ENCODE data around the gene STIM2. TPM values are rescaled to one million over a fixed set of nuclear protein-coding genes. Genes with fewer than 3 reads are reported as not detected.
"Not testable (repeated sequence)": the region's sequence is repeated elsewhere in the genome, so short reads cannot be mapped to it uniquely, and the experiment has no call there.

STIM2 gene
- polyA plus RNA-seq, 4 donors = 7.6 to 28.0 (median 15.7) TPM

- Histone ChIP-seq H3K27ac (ENCODE audit: low read depth in 1 of 3, low read length in 2 of 3) (no peak overlapping the region), H3K4me3 (ENCODE audit: low read depth in 1 of 3, low read length in 3 of 3) (no peak overlapping the region), H3K9me3 (ENCODE audit: control insufficient read depth in 2 of 2, insufficient read depth in 1 of 2, low read depth in 1 of 2, low read length in 1 of 2) (no peaks in the 10 kb centered on the region), H3K36me3 (ENCODE audit: control insufficient read depth in 3 of 3, insufficient read depth in 2 of 3, low read depth in 1 of 3, low read length in 3 of 3) (peaks cover 8 to 12% (median 10%) of the 10 kb centered on the region in 3 donors), H3K4me1 (ENCODE audit: control insufficient read depth in 3 of 3, insufficient read depth in 2 of 3, low read depth in 1 of 3, low read length in 2 of 3) (no peaks in the 10 kb centered on the region), H3K27me3 (ENCODE audit: control insufficient read depth in 3 of 3, insufficient read depth in 3 of 3, low read length in 3 of 3) (no peaks in the 10 kb centered on the region)
- FAIRE-seq = no peak
- WGBS, 3 donors = 99 to 100% (median 100%) methylated on average over 1 of the region's 1 CpG
- no peak for DNase-seq
Measured at GRCh38 chr4:27019766-27020165, 159.1 kb downstream of the STIM2 start.

- no peak overlapping the region for H3K27ac ChIP-seq (ENCODE audit: low read depth in 1 of 3, low read length in 2 of 3)
- no peaks in the 10 kb centered on the region for H3K9me3 ChIP-seq (ENCODE audit: control insufficient read depth in 2 of 2, insufficient read depth in 1 of 2, low read depth in 1 of 2, low read length in 1 of 2)
- WGBS, 3 donors = 86 to 94% (median 91%) methylated on average over 4 of the region's 4 CpGs
- DNase-seq = no peak
- H3K4me3 ChIP-seq (ENCODE audit: low read depth in 1 of 3, low read length in 3 of 3) = no peak overlapping the region
- FAIRE-seq = no peak
- no peaks in the 10 kb centered on the region for H3K4me1 ChIP-seq (ENCODE audit: control insufficient read depth in 3 of 3, insufficient read depth in 2 of 3, low read depth in 1 of 3, low read length in 2 of 3)
- H3K27me3 ChIP-seq (ENCODE audit: control insufficient read depth in 3 of 3, insufficient read depth in 3 of 3, low read length in 3 of 3) = no peaks in the 10 kb centered on the region
- H3K36me3 ChIP-seq (ENCODE audit: control insufficient read depth in 3 of 3, insufficient read depth in 2 of 3, low read depth in 1 of 3, low read length in 3 of 3) = peaks cover 8 to 12% (median 10%) of the 10 kb centered on the region in 3 donors
Measured at GRCh38 chr4:27020203-27020602, 159.6 kb downstream of the STIM2 start.

DNA sequence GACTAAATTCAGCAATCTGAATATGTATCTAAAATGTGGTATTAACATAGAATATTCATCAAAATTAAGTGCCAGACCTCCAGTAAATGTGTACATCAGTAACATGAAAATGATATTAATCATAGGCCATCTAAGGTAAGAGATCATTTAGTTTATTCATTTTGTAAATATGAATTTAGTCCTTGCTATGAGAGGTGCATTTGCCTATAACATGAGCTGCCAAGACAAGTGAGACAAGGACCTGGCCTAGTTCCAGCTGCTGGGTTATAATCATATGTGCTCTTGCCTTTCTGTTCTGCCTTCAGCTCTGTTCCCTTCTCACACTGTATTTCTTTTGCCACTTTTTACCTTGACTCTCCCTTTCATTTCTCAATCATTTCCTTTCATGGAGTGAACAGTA lies 160.0 kb downstream of the STIM2 start:
- H3K4me3 ChIP-seq (ENCODE audit: low read depth in 1 of 3, low read length in 3 of 3) = no peak overlapping the region
- no peaks in the 10 kb centered on the region for H3K9me3 ChIP-seq (ENCODE audit: control insufficient read depth in 2 of 2, insufficient read depth in 1 of 2, low read depth in 1 of 2, low read length in 1 of 2)
- H3K27me3 ChIP-seq (ENCODE audit: control insufficient read depth in 3 of 3, insufficient read depth in 3 of 3, low read length in 3 of 3) = no peaks in the 10 kb centered on the region
- no peaks in the 10 kb centered on the region for H3K4me1 ChIP-seq (ENCODE audit: control insufficient read depth in 3 of 3, insufficient read depth in 2 of 3, low read depth in 1 of 3, low read length in 2 of 3)
- H3K27ac ChIP-seq (ENCODE audit: low read depth in 1 of 3, low read length in 2 of 3) = no peak overlapping the region
- no peak for FAIRE-seq
- peaks cover 8 to 12% (median 10%) of the 10 kb centered on the region in 3 donors for H3K36me3 ChIP-seq (ENCODE audit: control insufficient read depth in 3 of 3, insufficient read depth in 2 of 3, low read depth in 1 of 3, low read length in 3 of 3)
- no peak for DNase-seq

GRCh38 chr4:27022963-27023362 lies 162.3 kb downstream of the STIM2 start:
- Histone ChIP-seq H3K27me3 (ENCODE audit: control insufficient read depth in 3 of 3, insufficient read depth in 3 of 3, low read length in 3 of 3) (no peaks in the 10 kb centered on the region), H3K27ac (ENCODE audit: low read depth in 1 of 3, low read length in 2 of 3) (no peak overlapping the region), H3K9me3 (ENCODE audit: control insufficient read depth in 2 of 2, insufficient read depth in 1 of 2, low read depth in 1 of 2, low read length in 1 of 2) (no peaks in the 10 kb centered on the region), H3K36me3 (ENCODE audit: control insufficient read depth in 3 of 3, insufficient read depth in 2 of 3, low read depth in 1 of 3, low read length in 3 of 3) (peaks cover 6 to 10% (median 7%) of the 10 kb centered on the region in 3 donors), H3K4me3 (ENCODE audit: low read depth in 1 of 3, low read length in 3 of 3) (no peak overlapping the region), H3K4me1 (ENCODE audit: control insufficient read depth in 3 of 3, insufficient read depth in 2 of 3, low read depth in 1 of 3, low read length in 2 of 3) (no peaks in the 10 kb centered on the region)
- 78 to 93% (median 84%) methylated on average over 3 of the region's 3 CpGs for WGBS, 3 donors
- FAIRE-seq (no peak), DNase-seq (no peak)

GRCh38 chr4:27023366-27023765 lies 162.7 kb downstream of the STIM2 start:
- Histone ChIP-seq H3K4me1 (ENCODE audit: control insufficient read depth in 3 of 3, insufficient read depth in 2 of 3, low read depth in 1 of 3, low read length in 2 of 3) (no peaks in the 10 kb centered on the region), H3K4me3 (ENCODE audit: low read depth in 1 of 3, low read length in 3 of 3) (no peak overlapping the region), H3K27ac (ENCODE audit: low read depth in 1 of 3, low read length in 2 of 3) (no peak overlapping the region), H3K9me3 (ENCODE audit: control insufficient read depth in 2 of 2, insufficient read depth in 1 of 2, low read depth in 1 of 2, low read length in 1 of 2) (no peaks in the 10 kb centered on the region), H3K36me3 (ENCODE audit: control insufficient read depth in 3 of 3, insufficient read depth in 2 of 3, low read depth in 1 of 3, low read length in 3 of 3) (peaks cover 3 to 10% (median 4%) of the 10 kb centered on the region in 3 donors), H3K27me3 (ENCODE audit: control insufficient read depth in 3 of 3, insufficient read depth in 3 of 3, low read length in 3 of 3) (no peaks in the 10 kb centered on the region)
- WGBS, 3 donors = 72 to 85% (median 80%) methylated on average over 4 of the region's 4 CpGs
- DNase-seq (no peak), FAIRE-seq (no peak)

- H3K9me3 ChIP-seq (ENCODE audit: control insufficient read depth in 2 of 2, insufficient read depth in 1 of 2, low read depth in 1 of 2, low read length in 1 of 2) = no peaks in the 10 kb centered on the region
- peaks cover 3 to 5% (median 4%) of the 10 kb centered on the region in 3 donors for H3K36me3 ChIP-seq (ENCODE audit: control insufficient read depth in 3 of 3, insufficient read depth in 2 of 3, low read depth in 1 of 3, low read length in 3 of 3)
- WGBS, 3 donors = 58 to 90% (median 87%) methylated on average over 2 of the region's 2 CpGs
- no peak for FAIRE-seq
- H3K4me1 ChIP-seq (ENCODE audit: control insufficient read depth in 3 of 3, insufficient read depth in 2 of 3, low read depth in 1 of 3, low read length in 2 of 3) = no peaks in the 10 kb centered on the region
- no peak overlapping the region for H3K4me3 ChIP-seq (ENCODE audit: low read depth in 1 of 3, low read length in 3 of 3)
- H3K27me3 ChIP-seq (ENCODE audit: control insufficient read depth in 3 of 3, insufficient read depth in 3 of 3, low read length in 3 of 3) = no peaks in the 10 kb centered on the region
- DNase-seq = no peak
- H3K27ac ChIP-seq (ENCODE audit: low read depth in 1 of 3, low read length in 2 of 3) = no peak overlapping the region
Measured at GRCh38 chr4:27024805-27025204, 164.2 kb downstream of the STIM2 start.

GRCh38 chr4:27027428-27027827 lies 166.8 kb downstream of the STIM2 start:
- no peak overlapping the region for H3K4me3 ChIP-seq (ENCODE audit: low read depth in 1 of 3, low read length in 3 of 3)
- no peaks in the 10 kb centered on the region for H3K4me1 ChIP-seq (ENCODE audit: control insufficient read depth in 3 of 3, insufficient read depth in 2 of 3, low read depth in 1 of 3, low read length in 2 of 3)
- no peaks in the 10 kb centered on the region for H3K27me3 ChIP-seq (ENCODE audit: control insufficient read depth in 3 of 3, insufficient read depth in 3 of 3, low read length in 3 of 3)
- WGBS, 3 donors = 79 to 96% (median 94%) methylated on average over 2 of the region's 2 CpGs
- no peaks in the 10 kb centered on the region for H3K9me3 ChIP-seq (ENCODE audit: control insufficient read depth in 2 of 2, insufficient read depth in 1 of 2, low read depth in 1 of 2, low read length in 1 of 2)
- H3K27ac ChIP-seq (ENCODE audit: low read depth in 1 of 3, low read length in 2 of 3) = no peak overlapping the region
- DNase-seq (no peak), FAIRE-seq (no peak)
- H3K36me3 ChIP-seq (ENCODE audit: control insufficient read depth in 3 of 3, insufficient read depth in 2 of 3, low read depth in 1 of 3, low read length in 3 of 3) = peaks cover 3 to 4% (median 3%) of the 10 kb centered on the region in 3 donors

GRCh38 chr4:27035127-27035526 lies 174.5 kb downstream of the STIM2 start:
- H3K36me3 ChIP-seq (ENCODE audit: control insufficient read depth in 3 of 3, insufficient read depth in 2 of 3, low read depth in 1 of 3, low read length in 3 of 3); H3K4me3 ChIP-seq (ENCODE audit: low read depth in 1 of 3, low read length in 3 of 3); H3K9me3 ChIP-seq (ENCODE audit: control insufficient read depth in 2 of 2, insufficient read depth in 1 of 2, low read depth in 1 of 2, low read length in 1 of 2); H3K27ac ChIP-seq (ENCODE audit: low read depth in 1 of 3, low read length in 2 of 3); H3K27me3 ChIP-seq (ENCODE audit: control insufficient read depth in 3 of 3, insufficient read depth in 3 of 3, low read length in 3 of 3); H3K4me1 ChIP-seq (ENCODE audit: control insufficient read depth in 3 of 3, insufficient read depth in 2 of 3, low read depth in 1 of 3, low read length in 2 of 3); DNase-seq; FAIRE-seq: not testable (repeated sequence)
- 32 to 96% (median 91%) methylated on average over 3 of the region's 3 CpGs for WGBS, 3 donors

GRCh38 chr4:27040356-27040755 lies 179.7 kb downstream of the STIM2 start:
- WGBS, 3 donors = 81 to 89% (median 86%) methylated on average over 6 of the region's 6 CpGs
- peaks cover 0 to 2% (median 0%) of the 10 kb centered on the region in 3 donors for H3K27me3 ChIP-seq (ENCODE audit: control insufficient read depth in 3 of 3, insufficient read depth in 3 of 3, low read length in 3 of 3)
- H3K4me1 ChIP-seq (ENCODE audit: control insufficient read depth in 3 of 3, insufficient read depth in 2 of 3, low read depth in 1 of 3, low read length in 2 of 3) = no peaks in the 10 kb centered on the region
- no peak overlapping the region for H3K4me3 ChIP-seq (ENCODE audit: low read depth in 1 of 3, low read length in 3 of 3)
- no peaks in the 10 kb centered on the region for H3K36me3 ChIP-seq (ENCODE audit: control insufficient read depth in 3 of 3, insufficient read depth in 2 of 3, low read depth in 1 of 3, low read length in 3 of 3)
- DNase-seq = no peak
- peaks cover 0 to 6% of the 10 kb centered on the region in 2 donors for H3K9me3 ChIP-seq (ENCODE audit: control insufficient read depth in 2 of 2, insufficient read depth in 1 of 2, low read depth in 1 of 2, low read length in 1 of 2)
- H3K27ac ChIP-seq (ENCODE audit: low read depth in 1 of 3, low read length in 2 of 3) = no peak overlapping the region
- no peak for FAIRE-seq
